DND-41 (cell line): ENCODE results near the gene NPAS2.

Experiments
- EZH2 ChIP-seq: IDR thresholded peaks from 3 replicates; pipeline ENCODE4 v1.6.1; 2012; ENCODE audit warnings: borderline replicate concordance, low read depth, mild to moderate bottlenecking, moderate library complexity, low read length, inconsistent platforms; ENCODE audit not compliant: severe bottlenecking
- TF ChIP-seq, protein P1 (sequence below): IDR thresholded peaks from 2 replicates; pipeline ENCODE4 v1.5.1; 2012; ENCODE audit warnings: borderline replicate concordance, low read length, moderate library complexity, mild to moderate bottlenecking; ENCODE audit not compliant: poor library complexity, severe bottlenecking; ENCODE audit errors: extremely low read depth

DNA sequence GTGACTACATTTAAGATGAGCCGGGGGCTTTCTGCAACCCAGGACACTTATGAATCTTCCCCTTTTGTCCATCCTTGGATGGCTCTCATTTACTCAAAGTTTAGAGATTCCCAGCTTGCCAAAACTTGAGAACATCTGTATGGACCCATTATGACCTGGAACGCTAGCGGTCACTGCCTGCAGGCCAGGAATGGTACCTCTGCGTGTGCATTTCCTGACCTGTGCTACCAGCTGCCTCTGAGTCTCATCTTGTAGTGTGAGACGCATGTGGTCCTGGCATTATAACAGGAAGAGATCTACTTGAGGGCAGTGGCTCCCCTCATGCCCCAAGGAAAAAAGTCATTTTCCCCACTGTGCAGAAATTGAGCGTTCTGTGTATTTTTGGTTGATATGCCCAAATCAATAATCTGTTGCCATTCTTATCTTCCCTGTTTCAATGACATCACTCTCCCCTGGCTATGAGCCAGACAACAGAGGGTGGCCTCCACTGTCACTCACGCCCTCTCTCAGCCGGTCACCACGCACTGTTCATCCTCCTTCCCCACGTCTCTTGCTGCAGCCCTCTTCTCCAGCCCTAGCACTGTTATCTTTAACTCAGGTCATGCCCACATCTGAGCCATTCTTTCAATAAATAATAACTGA is 28.5 kb upstream of the NPAS2 start:
- TF ChIP-seq, protein P1, sequence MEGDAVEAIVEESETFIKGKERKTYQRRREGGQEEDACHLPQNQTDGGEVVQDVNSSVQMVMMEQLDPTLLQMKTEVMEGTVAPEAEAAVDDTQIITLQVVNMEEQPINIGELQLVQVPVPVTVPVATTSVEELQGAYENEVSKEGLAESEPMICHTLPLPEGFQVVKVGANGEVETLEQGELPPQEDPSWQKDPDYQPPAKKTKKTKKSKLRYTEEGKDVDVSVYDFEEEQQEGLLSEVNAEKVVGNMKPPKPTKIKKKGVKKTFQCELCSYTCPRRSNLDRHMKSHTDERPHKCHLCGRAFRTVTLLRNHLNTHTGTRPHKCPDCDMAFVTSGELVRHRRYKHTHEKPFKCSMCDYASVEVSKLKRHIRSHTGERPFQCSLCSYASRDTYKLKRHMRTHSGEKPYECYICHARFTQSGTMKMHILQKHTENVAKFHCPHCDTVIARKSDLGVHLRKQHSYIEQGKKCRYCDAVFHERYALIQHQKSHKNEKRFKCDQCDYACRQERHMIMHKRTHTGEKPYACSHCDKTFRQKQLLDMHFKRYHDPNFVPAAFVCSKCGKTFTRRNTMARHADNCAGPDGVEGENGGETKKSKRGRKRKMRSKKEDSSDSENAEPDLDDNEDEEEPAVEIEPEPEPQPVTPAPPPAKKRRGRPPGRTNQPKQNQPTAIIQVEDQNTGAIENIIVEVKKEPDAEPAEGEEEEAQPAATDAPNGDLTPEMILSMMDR, result no peak
- TF ChIP-seq EZH2, result no peak
